Measurements from ENCODE around the gene POLR1A. TPM values are rescaled to one million over a fixed set of nuclear protein-coding genes. Genes with fewer than 3 reads are reported as not detected.
A peak's percentile ranks its signal among the peaks of the same experiment; 100 is the strongest.

The POLR1A gene
- total RNA-seq, 2 donors from 2014 or later, result 37.9 to 45.5 TPM

DNA sequence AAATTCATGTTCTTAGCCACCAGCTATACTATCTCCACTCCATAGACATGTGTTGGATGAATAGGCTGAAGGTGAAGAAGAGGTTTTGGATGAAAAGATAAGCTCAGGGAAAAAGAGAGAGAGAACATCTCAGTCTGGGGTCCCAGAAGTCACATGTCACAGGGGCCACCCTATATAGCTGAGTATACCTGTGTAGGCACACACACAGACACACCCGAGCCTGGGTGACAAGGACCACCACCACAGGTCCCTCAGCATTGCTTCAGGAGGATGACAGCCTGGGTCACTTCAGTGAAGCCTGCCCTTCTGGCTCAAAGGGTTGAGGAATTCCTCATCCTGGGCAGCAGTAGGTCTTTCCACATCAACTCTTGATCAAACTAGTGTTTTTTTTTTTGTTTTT lies 56.2 kb downstream of the POLR1A start:
- H3K27me3 Mint-ChIP-seq (ENCODE audit: insufficient read depth), result no peaks in the 10 kb centered on the region
- DNase-seq, result peak; percentile 24
- 95 to 100% methylated on average over 1 of the region's 1 CpG for WGBS, 2 experiments (ENCODE audit: insufficient coverage in 1 of 2, insufficient read length in 1 of 2)
- no peak overlapping the region for H3K27ac Mint-ChIP-seq
- Histone ChIP-seq H3K4me3 (ENCODE audit: low read length) (no peak overlapping the region), H3K9ac (ENCODE audit: extremely low read depth, low read length, poor library complexity, severe bottlenecking) (no peak overlapping the region), H3K36me3 (ENCODE audit: control insufficient read depth, insufficient read depth, low read length) (peaks cover 90% of the 10 kb centered on the region), H3K9me3 (ENCODE audit: control insufficient read depth, low read length) (no peaks in the 10 kb centered on the region), H3K27ac (ENCODE audit: low read depth, low read length) (no peak overlapping the region), H3K27me3 (ENCODE audit: control insufficient read depth, insufficient read depth, low read length, poor library complexity, severe bottlenecking) (no peaks in the 10 kb centered on the region), H3K4me1 (ENCODE audit: control insufficient read depth, insufficient read depth, low read length) (peaks cover 3% of the 10 kb centered on the region)
- no peak for TF ChIP-seq CTCF (conservative IDR thresholded peaks at IDR 0.05)
- peaks cover 18% of the 10 kb centered on the region for H3K4me1 Mint-ChIP-seq
- H3K36me3 Mint-ChIP-seq (ENCODE audit: low read depth), result peaks cover 72% of the 10 kb centered on the region
- no peaks in the 10 kb centered on the region for H3K9me3 Mint-ChIP-seq
- no peak overlapping the region for H3K4me3 Mint-ChIP-seq

GRCh38 chr2:86048888-86049287 lies 56.8 kb downstream of the POLR1A start:
- DNase-seq, result peak; percentile 11
- H3K36me3 Mint-ChIP-seq (ENCODE audit: low read depth), result peaks cover 70% of the 10 kb centered on the region

GRCh38 chr2:86048383-86048701 lies 57.3 kb downstream of the POLR1A start:
- H3K27me3 ChIP-seq (ENCODE audit: control insufficient read depth, insufficient read depth, low read length, poor library complexity, severe bottlenecking), result no peaks in the 10 kb centered on the region
- H3K9ac ChIP-seq (ENCODE audit: extremely low read depth, low read length, poor library complexity, severe bottlenecking), result no peak overlapping the region
- DNase-seq, result no peak
- peaks cover 90% of the 10 kb centered on the region for H3K36me3 ChIP-seq (ENCODE audit: control insufficient read depth, insufficient read depth, low read length)
- no peak for TF ChIP-seq CTCF (conservative IDR thresholded peaks at IDR 0.05)
- Mint-ChIP-seq H3K27me3 (ENCODE audit: insufficient read depth) (no peaks in the 10 kb centered on the region), H3K4me3 (no peak overlapping the region), H3K36me3 (ENCODE audit: low read depth) (peaks cover 69% of the 10 kb centered on the region), H3K4me1 (peaks cover 18% of the 10 kb centered on the region), H3K9me3 (no peaks in the 10 kb centered on the region), H3K27ac (no peak overlapping the region)
- 96% methylated on average over 3 of the region's 3 CpGs; no CpG with 5 or more reads in 1 of the 2 experiments for WGBS, 2 experiments (ENCODE audit: insufficient coverage in 1 of 2, insufficient read length in 1 of 2)
- H3K4me3 ChIP-seq (ENCODE audit: low read length), result no peak overlapping the region
- peaks cover 3% of the 10 kb centered on the region for H3K4me1 ChIP-seq (ENCODE audit: control insufficient read depth, insufficient read depth, low read length)
- no peaks in the 10 kb centered on the region for H3K9me3 ChIP-seq (ENCODE audit: control insufficient read depth, low read length)
- no peak overlapping the region for H3K27ac ChIP-seq (ENCODE audit: low read depth, low read length)

More at GRCh38 chr2:86048888-86049287, 56.8 kb downstream of the POLR1A start:
- Mint-ChIP-seq H3K4me1 (peaks cover 18% of the 10 kb centered on the region), H3K9me3 (no peaks in the 10 kb centered on the region), H3K27ac (no peak overlapping the region), H3K27me3 (ENCODE audit: insufficient read depth) (no peaks in the 10 kb centered on the region), H3K4me3 (no peak overlapping the region)
- H3K27me3 ChIP-seq (ENCODE audit: control insufficient read depth, insufficient read depth, low read length, poor library complexity, severe bottlenecking), result no peaks in the 10 kb centered on the region
- no peak overlapping the region for H3K9ac ChIP-seq (ENCODE audit: extremely low read depth, low read length, poor library complexity, severe bottlenecking)
- H3K4me1 ChIP-seq (ENCODE audit: control insufficient read depth, insufficient read depth, low read length), result peaks cover 3% of the 10 kb centered on the region
- TF ChIP-seq CTCF (conservative IDR thresholded peaks at IDR 0.05), result no peak
- H3K4me3 ChIP-seq (ENCODE audit: low read length), result no peak overlapping the region
- H3K9me3 ChIP-seq (ENCODE audit: control insufficient read depth, low read length), result no peaks in the 10 kb centered on the region
- 92 to 94% methylated on average over 6 to 11 of the region's 11 CpGs for WGBS, 2 experiments (ENCODE audit: insufficient coverage in 1 of 2, insufficient read length in 1 of 2)
- H3K36me3 ChIP-seq (ENCODE audit: control insufficient read depth, insufficient read depth, low read length), result peaks cover 90% of the 10 kb centered on the region
- H3K27ac ChIP-seq (ENCODE audit: low read depth, low read length), result no peak overlapping the region

Measured in endodermal cell (in vitro differentiated cells).